KG1 (cell line): ENCODE data around the gene MS4A8.
"Not testable (repeated sequence)": the region's sequence is repeated elsewhere in the genome, so short reads cannot be mapped to it uniquely, and the experiment has no call there.

Experiments
- DNase-seq: peaks from one replicate; lab custom pipeline; 2025; lab: John Stamatoyannopoulos, UW

The MS4A8 gene

GRCh38 chr11:60725592-60725991 lies 26.2 kb downstream of the MS4A8 start:
- no peak for DNase-seq

- DNase-seq = no peak
Measured at GRCh38 chr11:60731586-60731985, 32.2 kb downstream of the MS4A8 start.

GRCh38 chr11:60734279-60734678 lies 34.9 kb downstream of the MS4A8 start:
- no peak for DNase-seq

- no peak for DNase-seq
Measured at GRCh38 chr11:60739114-60739513, 39.7 kb downstream of the MS4A8 start.

GRCh38 chr11:60740573-60740972 lies 41.2 kb downstream of the MS4A8 start:
- no peak for DNase-seq

GRCh38 chr11:60741421-60741820 lies 42.0 kb downstream of the MS4A8 start:
- no peak for DNase-seq

- DNase-seq = no peak
Measured at GRCh38 chr11:60743058-60743457, 43.6 kb downstream of the MS4A8 start.

GRCh38 chr11:60744114-60744513 lies 44.7 kb downstream of the MS4A8 start:
- DNase-seq = no peak

GRCh38 chr11:60747359-60747873 lies 48.0 kb downstream of the MS4A8 start:
- no peak for DNase-seq

GRCh38 chr11:60748225-60748624 lies 48.8 kb downstream of the MS4A8 start:
- DNase-seq = no peak

GRCh38 chr11:60748821-60749220 lies 49.4 kb downstream of the MS4A8 start:
- DNase-seq = no peak

- DNase-seq = no peak
Measured at GRCh38 chr11:60750911-60751310, 51.5 kb downstream of the MS4A8 start.

- DNase-seq = no peak
Measured at GRCh38 chr11:60753309-60753708, 53.9 kb downstream of the MS4A8 start.

- no peak for DNase-seq
Measured at GRCh38 chr11:60754887-60755286, 55.5 kb downstream of the MS4A8 start.

- DNase-seq = no peak
Measured at GRCh38 chr11:60756307-60757032, 57.1 kb downstream of the MS4A8 start, which contains the start of gene MS4A15. Gene MS4A15 (plus strand): TSS chr11:60756867. CDS start chr11:60763734, 6,867 bp downstream.

GRCh38 chr11:60757231-60757800 lies 57.9 kb downstream of the MS4A8 start:
- DNase-seq = no peak

- not testable (repeated sequence) for DNase-seq
Measured at GRCh38 chr11:60758671-60759070, 59.3 kb downstream of the MS4A8 start.

GRCh38 chr11:60759438-60760225 lies 60.2 kb downstream of the MS4A8 start:
- DNase-seq = not testable (repeated sequence)

GRCh38 chr11:60761436-60762190 lies 62.2 kb downstream of the MS4A8 start:
- no peak for DNase-seq

GRCh38 chr11:60762851-60763691 lies 63.7 kb downstream of the MS4A8 start:
- no peak for DNase-seq
